ENCODE measurements around the gene DSCAM. TPM values are rescaled to one million over a fixed set of nuclear protein-coding genes. Genes with fewer than 3 reads are reported as not detected.

The DSCAM gene
- total RNA-seq, 1 donor from 2014 or later = not detected

DNA sequence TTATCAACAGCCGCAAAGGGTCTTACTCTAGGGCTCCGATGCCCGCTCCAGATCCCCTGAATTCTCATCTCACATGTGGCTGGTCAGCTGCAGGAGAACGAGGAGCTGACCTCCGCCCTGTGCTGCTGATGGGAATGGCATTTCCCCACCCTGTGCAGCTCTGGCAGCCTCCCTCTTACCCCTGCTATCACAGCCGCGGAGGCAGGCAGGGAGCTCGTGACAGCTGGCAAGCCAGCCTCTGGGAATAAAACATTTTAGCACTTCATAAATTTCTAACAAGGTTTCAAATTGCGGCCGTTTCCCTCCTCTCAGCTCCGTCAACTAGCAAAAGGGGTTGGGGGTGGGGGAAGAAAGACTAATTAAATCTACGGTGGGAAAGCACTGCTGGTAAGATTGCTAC, 81.1 kb downstream of the DSCAM start:
- TF ChIP-seq, protein P1, sequence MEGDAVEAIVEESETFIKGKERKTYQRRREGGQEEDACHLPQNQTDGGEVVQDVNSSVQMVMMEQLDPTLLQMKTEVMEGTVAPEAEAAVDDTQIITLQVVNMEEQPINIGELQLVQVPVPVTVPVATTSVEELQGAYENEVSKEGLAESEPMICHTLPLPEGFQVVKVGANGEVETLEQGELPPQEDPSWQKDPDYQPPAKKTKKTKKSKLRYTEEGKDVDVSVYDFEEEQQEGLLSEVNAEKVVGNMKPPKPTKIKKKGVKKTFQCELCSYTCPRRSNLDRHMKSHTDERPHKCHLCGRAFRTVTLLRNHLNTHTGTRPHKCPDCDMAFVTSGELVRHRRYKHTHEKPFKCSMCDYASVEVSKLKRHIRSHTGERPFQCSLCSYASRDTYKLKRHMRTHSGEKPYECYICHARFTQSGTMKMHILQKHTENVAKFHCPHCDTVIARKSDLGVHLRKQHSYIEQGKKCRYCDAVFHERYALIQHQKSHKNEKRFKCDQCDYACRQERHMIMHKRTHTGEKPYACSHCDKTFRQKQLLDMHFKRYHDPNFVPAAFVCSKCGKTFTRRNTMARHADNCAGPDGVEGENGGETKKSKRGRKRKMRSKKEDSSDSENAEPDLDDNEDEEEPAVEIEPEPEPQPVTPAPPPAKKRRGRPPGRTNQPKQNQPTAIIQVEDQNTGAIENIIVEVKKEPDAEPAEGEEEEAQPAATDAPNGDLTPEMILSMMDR (IDR thresholded peaks at IDR 0.05) = no peak
- no peaks in the 10 kb centered on the region for H3K27me3 Mint-ChIP-seq (ENCODE audit: unreplicated experiment)
- H3K9me3 Mint-ChIP-seq (ENCODE audit: unreplicated experiment) = peaks cover 25% of the 10 kb centered on the region
- no peaks in the 10 kb centered on the region for H3K36me3 Mint-ChIP-seq (ENCODE audit: unreplicated experiment)
- no peaks in the 10 kb centered on the region for H3K4me1 Mint-ChIP-seq (ENCODE audit: unreplicated experiment)
- no peak for DNase-seq (ENCODE audit: extremely low spot score, unreplicated experiment)
- H3K27ac Mint-ChIP-seq (ENCODE audit: unreplicated experiment) = no peak overlapping the region
- H3K4me3 Mint-ChIP-seq (ENCODE audit: unreplicated experiment) = no peak overlapping the region

DNA sequence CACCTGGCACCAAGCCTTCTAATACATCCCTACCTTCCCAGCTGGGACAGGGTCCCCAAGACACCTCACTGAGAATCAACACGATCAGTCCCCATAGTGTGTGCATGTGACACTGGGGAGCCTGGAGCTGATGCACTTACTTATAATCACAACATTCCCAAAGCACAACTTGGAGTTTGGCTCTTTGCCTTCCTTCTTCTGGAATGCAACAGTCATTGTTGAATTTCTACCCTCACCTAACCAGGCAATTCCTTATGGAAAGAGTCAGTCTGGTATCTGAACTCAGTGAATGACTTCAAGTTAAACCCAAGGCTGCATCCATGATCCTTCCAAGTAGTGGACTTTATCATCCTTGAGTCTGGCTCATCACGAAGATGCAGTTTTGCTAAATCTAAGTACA, 86.1 kb downstream of the DSCAM start:
- Mint-ChIP-seq H3K36me3 (ENCODE audit: unreplicated experiment) (no peaks in the 10 kb centered on the region), H3K4me1 (ENCODE audit: unreplicated experiment) (no peaks in the 10 kb centered on the region), H3K27me3 (ENCODE audit: unreplicated experiment) (no peaks in the 10 kb centered on the region), H3K9me3 (ENCODE audit: unreplicated experiment) (peaks cover 32% of the 10 kb centered on the region), H3K27ac (ENCODE audit: unreplicated experiment) (no peak overlapping the region), H3K4me3 (ENCODE audit: unreplicated experiment) (no peak overlapping the region)
- TF ChIP-seq, protein P1 (IDR thresholded peaks at IDR 0.05) = no peak
- DNase-seq (ENCODE audit: extremely low spot score, unreplicated experiment) = no peak

GRCh38 chr21:40759061-40759460, 87.9 kb downstream of the DSCAM start:
- no peaks in the 10 kb centered on the region for H3K36me3 Mint-ChIP-seq (ENCODE audit: unreplicated experiment)
- H3K9me3 Mint-ChIP-seq (ENCODE audit: unreplicated experiment) = peaks cover 37% of the 10 kb centered on the region
- no peak for DNase-seq (ENCODE audit: extremely low spot score, unreplicated experiment)
- H3K27ac Mint-ChIP-seq (ENCODE audit: unreplicated experiment) = no peak overlapping the region
- no peaks in the 10 kb centered on the region for H3K27me3 Mint-ChIP-seq (ENCODE audit: unreplicated experiment)
- no peaks in the 10 kb centered on the region for H3K4me1 Mint-ChIP-seq (ENCODE audit: unreplicated experiment)
- H3K4me3 Mint-ChIP-seq (ENCODE audit: unreplicated experiment) = no peak overlapping the region
- TF ChIP-seq, protein P1 (IDR thresholded peaks at IDR 0.05) = no peak

- Mint-ChIP-seq H3K27ac (ENCODE audit: unreplicated experiment) (no peak overlapping the region), H3K4me3 (ENCODE audit: unreplicated experiment) (no peak overlapping the region), H3K27me3 (ENCODE audit: unreplicated experiment) (no peaks in the 10 kb centered on the region), H3K4me1 (ENCODE audit: unreplicated experiment) (no peaks in the 10 kb centered on the region), H3K9me3 (ENCODE audit: unreplicated experiment) (peaks cover 42% of the 10 kb centered on the region), H3K36me3 (ENCODE audit: unreplicated experiment) (no peaks in the 10 kb centered on the region)
- DNase-seq (ENCODE audit: extremely low spot score, unreplicated experiment) = no peak
- TF ChIP-seq, protein P1 (IDR thresholded peaks at IDR 0.05) = no peak
Measured at GRCh38 chr21:40757366-40757765, 89.6 kb downstream of the DSCAM start.

- no peaks in the 10 kb centered on the region for H3K4me1 Mint-ChIP-seq (ENCODE audit: unreplicated experiment)
- no peak overlapping the region for H3K27ac Mint-ChIP-seq (ENCODE audit: unreplicated experiment)
- no peaks in the 10 kb centered on the region for H3K27me3 Mint-ChIP-seq (ENCODE audit: unreplicated experiment)
- H3K36me3 Mint-ChIP-seq (ENCODE audit: unreplicated experiment) = no peaks in the 10 kb centered on the region
- H3K4me3 Mint-ChIP-seq (ENCODE audit: unreplicated experiment) = no peak overlapping the region
- no peak for DNase-seq (ENCODE audit: extremely low spot score, unreplicated experiment)
- H3K9me3 Mint-ChIP-seq (ENCODE audit: unreplicated experiment) = peaks cover 28% of the 10 kb centered on the region
- TF ChIP-seq, protein P1 (IDR thresholded peaks at IDR 0.05) = no peak
Measured at GRCh38 chr21:40754466-40754865, 92.5 kb downstream of the DSCAM start.

Data from osteocyte (in vitro differentiated cells).